CD4-positive, alpha-beta T cell treated with Interleukin-17A for 1 hour (primary cell): ENCODE measurements around the gene KNG1.

ENCODE experiments used
- DNase-seq: peaks from one replicate; pipeline ENCODE4 v3.0.0-alpha.2; 2020

KNG1 gene

DNA sequence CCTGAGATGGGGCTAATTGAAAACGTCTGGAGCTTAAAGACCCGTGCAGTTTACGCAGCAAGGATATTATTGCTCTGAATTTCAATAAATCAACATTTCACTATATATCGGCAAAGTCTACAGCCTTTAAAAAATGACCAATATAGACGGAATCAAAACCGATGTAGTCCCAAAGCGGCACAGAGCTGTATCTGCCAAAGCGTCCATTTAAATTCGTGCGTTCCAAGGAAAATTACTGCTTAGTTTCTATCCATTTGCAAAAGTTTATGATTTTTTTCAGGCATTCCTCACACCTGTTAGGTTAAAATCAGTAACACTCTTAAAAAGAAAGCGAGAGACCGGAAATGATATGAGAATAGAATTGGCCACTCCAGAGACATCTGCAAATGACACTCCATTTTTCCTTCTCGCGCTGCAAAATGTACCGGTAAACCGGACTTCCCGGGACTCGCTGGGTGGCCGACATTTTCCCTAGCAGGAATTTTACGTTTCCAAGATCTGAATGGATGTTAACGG is 65.4 kb downstream of the KNG1 start:
- DNase-seq = no peak

DNA sequence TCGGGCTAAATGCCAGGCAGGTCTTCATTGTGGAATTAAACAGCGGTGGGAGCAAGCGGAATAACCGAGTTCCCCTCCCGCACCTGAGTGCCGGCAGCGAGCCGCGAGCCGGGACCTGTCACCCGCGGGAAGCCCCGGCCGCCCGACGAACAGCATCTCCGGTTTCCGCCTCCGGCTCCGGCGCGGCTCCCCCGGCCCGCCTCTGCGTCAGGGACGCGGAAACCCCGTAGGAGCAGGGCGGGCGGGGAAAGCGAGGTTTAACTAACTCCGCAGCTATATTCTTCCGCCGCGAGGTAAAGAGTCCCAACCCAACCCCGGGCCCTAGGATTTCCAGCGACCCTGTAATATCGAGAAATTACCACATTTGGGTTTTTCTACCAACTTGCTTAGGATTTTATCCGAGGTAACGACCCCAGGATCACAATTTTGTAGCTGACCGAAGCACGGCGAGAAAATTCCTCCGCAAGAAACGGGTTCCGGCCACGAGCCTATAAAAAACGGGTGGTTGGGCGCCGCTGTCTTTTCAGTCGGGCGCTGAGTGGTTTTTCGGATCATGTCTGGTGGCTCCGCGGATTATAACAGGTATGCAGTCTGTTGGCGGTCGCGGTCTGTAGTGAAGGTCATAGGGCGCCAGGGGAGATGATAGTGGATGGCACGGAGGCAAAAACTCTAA is 66.0 kb downstream of the KNG1 start, which contains the start of gene EIF4A2:
TSS of gene EIF4A2 (plus strand) at position 520 of the 673 bp plus-strand sequence. CDS start at position 554, 34 bp downstream.
- DNase-seq = peak; percentile 93

GRCh38 chr3:186783731-186784515 is 66.8 kb downstream of the KNG1 start:
- DNase-seq = peak; percentile 84

- DNase-seq = peak; percentile 18
These were observed 67.8 kb downstream of the KNG1 start for GRCh38 chr3:186784820-186785494.

GRCh38 chr3:186785495-186786018 is 68.4 kb downstream of the KNG1 start:
- DNase-seq = no peak

DNA sequence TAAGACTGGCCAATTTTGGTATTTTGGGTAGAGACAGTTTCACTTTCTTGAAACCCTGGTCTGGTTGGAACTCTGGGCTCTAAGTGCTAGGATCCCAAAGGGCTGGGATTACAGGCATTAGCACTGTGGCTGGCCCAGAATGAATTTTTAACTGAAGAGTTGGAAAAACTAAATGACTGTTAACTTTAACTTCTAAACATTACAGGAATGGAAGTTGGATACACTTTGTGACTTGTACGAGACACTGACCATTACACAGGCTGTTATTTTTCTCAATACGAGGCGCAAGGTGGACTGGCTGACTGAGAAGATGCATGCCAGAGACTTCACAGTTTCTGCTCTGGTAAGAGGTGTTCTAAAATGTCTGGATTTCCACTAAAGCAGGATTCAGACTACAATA is 69.8 kb downstream of the KNG1 start:
- peak; percentile 15 for DNase-seq

DNA sequence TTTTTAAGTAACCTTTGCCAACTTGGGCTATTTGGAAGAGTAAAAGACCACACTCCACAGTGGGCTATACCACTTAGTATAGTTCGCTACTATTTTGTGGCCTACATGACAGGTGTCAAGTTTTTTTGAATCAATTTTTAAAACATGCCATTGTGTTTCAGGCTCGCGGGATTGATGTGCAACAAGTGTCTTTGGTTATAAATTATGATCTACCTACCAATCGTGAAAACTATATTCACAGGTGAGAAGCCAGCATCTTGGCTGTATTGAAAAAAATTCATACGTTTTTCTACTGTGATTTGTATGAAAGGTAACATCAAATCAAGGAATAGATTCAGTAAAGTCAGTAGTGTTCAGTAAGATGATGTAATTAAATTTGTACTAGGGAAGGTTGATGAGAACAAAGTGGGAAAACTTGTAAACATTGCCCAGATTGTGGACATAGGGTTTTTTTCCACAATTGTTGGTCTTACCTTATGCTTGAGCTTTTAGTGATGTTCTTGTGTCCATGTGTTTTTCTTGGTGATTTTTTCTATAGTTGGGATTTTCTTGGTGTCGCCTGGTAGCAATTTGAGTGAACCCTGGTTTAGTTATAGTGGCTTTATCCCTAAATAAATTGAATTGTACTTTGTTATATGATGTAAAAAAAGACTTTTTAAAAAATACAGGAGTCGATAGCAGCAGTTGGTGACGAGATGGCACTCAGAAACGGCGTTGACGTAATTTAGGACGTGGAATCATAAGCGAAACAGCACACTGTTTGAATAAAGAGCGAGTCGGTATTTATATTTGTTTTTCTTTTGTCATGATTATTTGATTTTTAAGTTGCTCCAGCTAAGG is 70.7 kb downstream of the KNG1 start:
- peak; percentile 16 for DNase-seq

DNA sequence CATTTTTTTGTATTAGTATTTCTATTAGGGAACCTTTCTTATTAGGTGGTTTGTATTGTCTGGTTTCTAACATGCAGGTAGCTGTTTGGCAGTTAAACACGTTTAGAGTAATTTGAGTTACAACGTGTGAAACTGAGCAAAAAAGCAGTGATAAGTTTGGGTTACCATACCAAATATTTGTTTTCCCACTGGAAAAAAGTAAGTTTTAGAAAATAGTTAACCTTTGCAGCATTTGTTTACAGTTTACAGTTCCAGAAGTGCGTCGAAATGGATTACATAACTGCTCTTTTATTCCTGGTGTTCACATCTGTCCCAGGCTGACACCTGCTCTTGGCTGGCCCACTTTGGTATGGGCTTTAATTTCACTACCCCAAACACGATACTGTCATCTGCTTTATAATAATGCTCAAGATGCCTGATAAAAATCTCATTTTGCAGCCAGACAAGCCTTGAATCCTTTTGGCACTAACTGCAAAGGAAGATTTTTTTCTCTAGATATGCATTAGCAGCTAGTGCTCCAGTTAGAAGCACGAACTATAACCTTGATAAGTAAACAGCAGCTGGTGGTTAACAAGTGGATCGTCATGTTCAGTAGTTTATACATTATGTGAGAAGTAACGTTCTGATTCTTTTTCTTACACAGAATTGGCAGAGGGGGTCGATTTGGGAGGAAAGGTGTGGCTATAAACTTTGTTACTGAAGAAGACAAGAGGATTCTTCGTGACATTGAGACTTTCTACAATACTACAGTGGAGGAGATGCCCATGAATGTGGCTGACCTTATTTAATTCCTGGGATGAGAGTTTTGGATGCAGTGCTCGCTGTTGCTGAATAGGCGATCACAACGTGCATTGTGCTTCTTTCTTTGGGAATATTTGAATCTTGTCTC is 71.6 kb downstream of the KNG1 start:
- DNase-seq = peak; percentile 19

- no peak for DNase-seq
These were observed 72.5 kb downstream of the KNG1 start for GRCh38 chr3:186789554-186790260.

DNA sequence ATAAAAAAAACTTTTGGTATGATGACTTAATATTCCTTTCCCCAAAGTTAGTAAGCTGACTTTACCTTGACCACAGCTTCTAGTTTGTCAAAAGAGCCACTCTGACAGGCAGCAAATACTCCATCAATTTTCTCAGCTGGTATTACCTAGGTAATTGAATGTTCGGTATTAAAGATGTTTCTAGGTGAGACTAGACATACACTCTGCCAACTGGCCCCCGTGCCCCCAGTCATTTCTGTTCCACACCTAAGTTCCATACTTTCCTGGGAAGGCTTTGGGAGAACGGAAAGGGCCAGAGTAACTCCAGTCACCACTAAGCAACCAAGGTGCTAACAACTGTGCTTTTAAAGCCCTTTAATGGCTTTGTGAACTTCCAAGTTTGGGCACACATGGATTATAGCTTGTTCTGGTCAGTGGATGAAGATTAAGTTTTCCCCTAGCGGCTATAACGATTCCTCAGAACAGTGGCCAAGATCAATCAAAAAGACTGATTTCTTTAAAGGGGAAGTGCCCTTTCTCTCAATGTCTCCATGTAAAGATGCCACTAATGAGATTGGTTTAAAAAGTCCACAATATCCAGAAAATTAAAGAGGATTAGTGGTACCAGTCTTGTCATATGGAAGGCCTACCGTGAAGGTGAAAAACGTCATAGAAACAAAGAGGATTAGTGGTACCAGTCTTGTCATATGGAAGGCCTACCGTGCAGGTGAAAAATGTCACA is 73.3 kb downstream of the KNG1 start:
- peak; percentile 36 for DNase-seq
